ENCODE measurements around the gene PCNT. TPM values are rescaled to one million over a fixed set of nuclear protein-coding genes. Genes with fewer than 3 reads are reported as not detected.

Gene PCNT
- total RNA-seq, 1 donor from 2014 or later = 39.9 TPM

DNA sequence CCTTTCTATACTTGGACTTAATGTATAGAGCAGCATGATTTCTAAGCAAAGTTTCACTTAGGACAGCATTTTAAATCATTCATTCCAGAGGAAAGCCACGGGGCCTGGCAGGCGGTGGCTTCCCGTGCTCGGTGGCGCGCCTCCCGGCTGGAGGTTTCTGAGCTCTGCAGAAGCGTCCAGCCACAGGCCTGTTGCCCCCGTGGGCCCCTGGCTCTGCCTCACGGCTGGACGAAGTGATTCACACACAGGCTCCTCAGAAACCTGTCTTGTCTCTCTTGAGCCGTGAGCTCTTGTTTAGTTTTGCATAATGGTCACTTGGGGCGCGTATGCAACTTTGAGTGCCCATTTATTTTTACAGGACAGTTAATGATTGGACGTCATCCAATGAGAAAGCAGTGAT is 112.7 kb downstream of the PCNT start:
- peaks cover 75 to 82% of the 10 kb centered on the region in 2 donors for H3K36me3 ChIP-seq
- no peak for DNase-seq (ENCODE audit: low spot score in 2 of 2)
- H3K9me3 ChIP-seq = no peaks in the 10 kb centered on the region
- intact Hi-C loops (cut with DNase I) = no loop called here
- no peak for TF ChIP-seq CTCF (IDR thresholded peaks at IDR 0.05)
- H3K4me3 ChIP-seq = no peak overlapping the region
- H3K4me1 ChIP-seq = no peaks in the 10 kb centered on the region
- H3K27ac ChIP-seq = no peak overlapping the region
- no peaks in the 10 kb centered on the region for H3K27me3 ChIP-seq

- no peak overlapping the region for H3K27ac ChIP-seq
- no peaks in the 10 kb centered on the region for H3K9me3 ChIP-seq
- no peak for TF ChIP-seq CTCF (IDR thresholded peaks at IDR 0.05)
- H3K4me3 ChIP-seq = no peak overlapping the region
- no peaks in the 10 kb centered on the region for H3K27me3 ChIP-seq
- H3K36me3 ChIP-seq = peaks cover 75 to 83% of the 10 kb centered on the region in 2 donors
- no peaks in the 10 kb centered on the region for H3K4me1 ChIP-seq
- DNase-seq (ENCODE audit: low spot score in 2 of 2) = no peak
- intact Hi-C loops (cut with DNase I) = no loop called here
Observed at GRCh38 chr21:46437096-46437498, 113.1 kb downstream of the PCNT start.

GRCh38 chr21:46437511-46437910 is 113.6 kb downstream of the PCNT start:
- Histone ChIP-seq H3K4me3 (no peak overlapping the region), H3K36me3 (peaks cover 73 to 83% of the 10 kb centered on the region in 2 donors), H3K27me3 (no peaks in the 10 kb centered on the region), H3K4me1 (no peaks in the 10 kb centered on the region), H3K9me3 (no peaks in the 10 kb centered on the region), H3K27ac (no peak overlapping the region)
- DNase-seq (ENCODE audit: low spot score in 2 of 2) = no peak
- intact Hi-C loops (cut with DNase I) = no loop called here
- TF ChIP-seq CTCF (IDR thresholded peaks at IDR 0.05) = no peak

GRCh38 chr21:46438241-46438640 is 114.3 kb downstream of the PCNT start:
- intact Hi-C loops (cut with DNase I) = no loop called here
- no peak for TF ChIP-seq CTCF (IDR thresholded peaks at IDR 0.05)
- no peak for DNase-seq (ENCODE audit: low spot score in 2 of 2)
- no peak overlapping the region for H3K27ac ChIP-seq
- no peaks in the 10 kb centered on the region for H3K27me3 ChIP-seq
- H3K9me3 ChIP-seq = no peaks in the 10 kb centered on the region
- H3K4me1 ChIP-seq = no peaks in the 10 kb centered on the region
- H3K4me3 ChIP-seq = no peak overlapping the region
- peaks cover 74 to 86% of the 10 kb centered on the region in 2 donors for H3K36me3 ChIP-seq

- H3K9me3 ChIP-seq = no peaks in the 10 kb centered on the region
Observed at GRCh38 chr21:46439906-46440305, 116.0 kb downstream of the PCNT start.

More at GRCh38 chr21:46439906-46440305, 116.0 kb downstream of the PCNT start:
- DNase-seq (ENCODE audit: low spot score in 2 of 2) = no peak
- H3K4me1 ChIP-seq = no peaks in the 10 kb centered on the region
- no peak overlapping the region for H3K27ac ChIP-seq
- intact Hi-C loops (cut with DNase I) = no loop called here
- H3K36me3 ChIP-seq = peaks cover 66 to 78% of the 10 kb centered on the region in 2 donors
- no peak for TF ChIP-seq CTCF (IDR thresholded peaks at IDR 0.05)
- no peaks in the 10 kb centered on the region for H3K27me3 ChIP-seq
- H3K4me3 ChIP-seq = no peak overlapping the region

All from ascending aorta (tissue), 2 donors.